H9 (cell line): Measurements from ENCODE around the gene CHID1. TPM values are rescaled to one million over a fixed set of nuclear protein-coding genes. Genes with fewer than 3 reads are reported as not detected.

Experiments
- DNase-seq: peaks from one replicate; pipeline ENCODE4 v3.0.0-alpha.2; 2017
- H2AFZ ChIP-seq: one replicate; pipeline ENCODE4 v1.6.1; 2013; ENCODE audit warnings: mild to moderate bottlenecking, low read length, control low read depth, moderate library complexity
- H2AK5ac ChIP-seq: 2 replicates; pipeline ENCODE4 v1.6.1; 2013; ENCODE audit warnings: low read length, control low read depth, mixed read lengths; ENCODE audit not compliant: insufficient read length
- H2BK120ac ChIP-seq: one replicate; pipeline ENCODE4 v1.6.1; 2013; ENCODE audit warnings: low read depth, mild to moderate bottlenecking, low read length, control low read depth, inconsistent platforms; ENCODE audit not compliant: poor library complexity, severe bottlenecking
- H2BK12ac ChIP-seq: 2 replicates; pipeline ENCODE4 v1.6.1; 2013; ENCODE audit warnings: low read length, control low read depth, mixed read lengths, low read depth; ENCODE audit not compliant: insufficient read length
- H2BK15ac ChIP-seq: 2 replicates; pipeline ENCODE4 v1.6.1; 2013; ENCODE audit warnings: low read depth, low read length, control low read depth
- H2BK20ac ChIP-seq: one replicate; pipeline ENCODE4 v1.6.1; 2013; ENCODE audit warnings: low read depth, mild to moderate bottlenecking, low read length, control low read depth, inconsistent platforms; ENCODE audit not compliant: poor library complexity, severe bottlenecking
- H2BK5ac ChIP-seq: 2 replicates; pipeline ENCODE4 v1.6.1; 2013; ENCODE audit warnings: low read length, control low read depth, mixed read lengths; ENCODE audit not compliant: insufficient read length
- H3K14ac ChIP-seq: 2 replicates; pipeline ENCODE4 v1.6.1; 2013; ENCODE audit warnings: low read length, control low read depth; ENCODE audit not compliant: insufficient read depth
- H3K18ac ChIP-seq: 2 replicates; pipeline ENCODE4 v1.6.1; 2013; ENCODE audit warnings: low read depth, mild to moderate bottlenecking, mixed read lengths, low read length, control low read depth; ENCODE audit not compliant: insufficient read length
- H3K23ac ChIP-seq: 2 replicates; pipeline ENCODE4 v1.6.1; 2013; ENCODE audit warnings: low read length, control low read depth, mixed read lengths, low read depth; ENCODE audit not compliant: insufficient read length
- H3K23me2 ChIP-seq: 2 replicates; pipeline ENCODE4 v1.6.1; 2013; ENCODE audit warnings: low read depth, mild to moderate bottlenecking, mixed read lengths, low read length, control low read depth; ENCODE audit not compliant: insufficient read length, poor library complexity, severe bottlenecking
- H3K27ac ChIP-seq: 2 replicates; pipeline ENCODE4 v1.5.1; 2013; ENCODE audit warnings: low read length, control low read depth, mixed read lengths, low read depth; ENCODE audit not compliant: insufficient read length
- H3K27me3 ChIP-seq: 2 replicates; pipeline ENCODE4 v1.6.1; 2013; ENCODE audit warnings: low read length, control low read depth, inconsistent platforms; ENCODE audit not compliant: insufficient read depth
- H3K4ac ChIP-seq: 2 replicates; pipeline ENCODE4 v1.6.1; 2013; ENCODE audit warnings: low read depth, mild to moderate bottlenecking, control low read depth, inconsistent platforms, low read length, moderate library complexity
- H3K4me1 ChIP-seq: 2 replicates; pipeline ENCODE4 v1.6.1; 2013; ENCODE audit warnings: low read length, control low read depth, inconsistent platforms; ENCODE audit not compliant: insufficient read depth
- H3K4me2 ChIP-seq: 2 replicates; pipeline ENCODE4 v1.6.1; 2013; ENCODE audit warnings: low read length, control low read depth, mixed read lengths; ENCODE audit not compliant: insufficient read length, insufficient read depth
- H3K56ac ChIP-seq: 2 replicates; pipeline ENCODE4 v1.6.1; 2013; ENCODE audit warnings: low read depth, mild to moderate bottlenecking, mixed read lengths, low read length, control low read depth; ENCODE audit not compliant: insufficient read length
- H3K79me1 ChIP-seq: 2 replicates; pipeline ENCODE4 v1.6.1; 2013; ENCODE audit warnings: low read depth, mild to moderate bottlenecking, moderate library complexity, low read length, control low read depth, inconsistent platforms; ENCODE audit not compliant: insufficient read depth, poor library complexity, severe bottlenecking
- H3K79me2 ChIP-seq: 2 replicates; pipeline ENCODE4 v1.6.1; 2013; ENCODE audit warnings: low read length, control low read depth, inconsistent platforms; ENCODE audit not compliant: insufficient read depth
- H3K9ac ChIP-seq: 2 replicates; pipeline ENCODE4 v1.6.1; 2013; ENCODE audit warnings: low read length, control low read depth, mixed read lengths; ENCODE audit not compliant: insufficient read length; ENCODE audit errors: extremely low read depth
- H3K9me3 ChIP-seq: one replicate; pipeline ENCODE4 v1.6.1; 2013; ENCODE audit warnings: low read depth, low read length, inconsistent platforms; ENCODE audit not compliant: control insufficient read depth
- H3T11ph ChIP-seq: one replicate; pipeline ENCODE4 v1.6.1; 2013; ENCODE audit warnings: mild to moderate bottlenecking, low read length, control low read depth, inconsistent platforms
- H4K20me1 ChIP-seq: one replicate; pipeline ENCODE4 v1.6.1; 2013; ENCODE audit not compliant: control insufficient read depth, insufficient read length, insufficient read depth
- H4K5ac ChIP-seq: 2 replicates; pipeline ENCODE4 v1.6.1; 2013; ENCODE audit warnings: low read depth, mild to moderate bottlenecking, mixed read lengths, low read length, control low read depth; ENCODE audit not compliant: insufficient read length
- H4K8ac ChIP-seq: replicated peaks from 2 replicates; pipeline ENCODE4 v1.6.1; 2013; ENCODE audit warnings: low read length, control low read depth, mixed read lengths, low read depth; ENCODE audit not compliant: insufficient read length
- H4K91ac ChIP-seq: 2 replicates; pipeline ENCODE4 v1.6.1; 2013; ENCODE audit warnings: low read depth, mild to moderate bottlenecking, moderate library complexity, mixed read lengths, low read length, control low read depth; ENCODE audit not compliant: insufficient read length
- H3K27ac Mint-ChIP-seq, 3 experiments: 2 replicates in 2 of 3; 3 replicates in 1 of 3; pipeline ENCODE4 v1.8.0; 2020 to 2021; ENCODE audit warnings: mixed read lengths in 3 of 3, mild to moderate bottlenecking in 1 of 3, moderate library complexity in 1 of 3
- H3K27me3 Mint-ChIP-seq: 2 replicates; pipeline ENCODE4 v1.8.0; 2021; ENCODE audit warnings: low read depth, mild to moderate bottlenecking, moderate library complexity, mixed read lengths
- H3K36me3 Mint-ChIP-seq, 3 experiments: 2 replicates in 2 of 3; 3 replicates in 1 of 3; pipeline ENCODE4 v1.8.0; 2020 to 2021; ENCODE audit warnings: low read depth in 3 of 3, mixed read lengths in 3 of 3; ENCODE audit not compliant: insufficient read depth in 1 of 3
- H3K4me1 Mint-ChIP-seq, 2 experiments: 2 replicates each; pipeline ENCODE4 v1.8.0; 2020; ENCODE audit warnings: mixed read lengths in 2 of 2
- H3K4me3 Mint-ChIP-seq, 2 experiments: 2 replicates in 1 of 2; 3 replicates in 1 of 2; pipeline ENCODE4 v1.8.0; 2020 to 2021; ENCODE audit warnings: mild to moderate bottlenecking in 2 of 2, mixed read lengths in 2 of 2, moderate library complexity in 1 of 2
- H3K9me3 Mint-ChIP-seq, 2 experiments: 2 replicates in 1 of 2; 3 replicates in 1 of 2; pipeline ENCODE4 v1.8.0; 2020; ENCODE audit warnings: mild to moderate bottlenecking in 2 of 2, mixed read lengths in 2 of 2, moderate library complexity in 1 of 2
- CTCF ChIP-seq: fragments of 200-600 bp; sonication (generic); conservative IDR thresholded peaks from 3 replicates; pipeline ENCODE4 v1.8.0; 2021; ENCODE audit warnings: antibody characterized with exemption, mild to moderate bottlenecking
- WGBS: extraction: QIAGEN DNeasy Blood & Tissue Kit; methylation state at CpG from one replicate; pipeline ENCODE4 v1.1.7; 2013; ENCODE audit warnings: missing lambda C conversion rate, low lambda C conversion rate, mixed read lengths; ENCODE audit not compliant: insufficient read length; ENCODE audit errors: extremely low coverage; 5-methylcytosine and 5-hydroxymethylcytosine counted together
- total RNA-seq: library from RNA; stranded (reverse); gene quantifications from 2 replicates; pipeline ENCODE4 v1.2.1, GENCODE V29; 2021

The CHID1 gene
- total RNA-seq, 1 experiment from 2014 or later: 89.4 TPM

- DNase-seq: no peak
- Histone ChIP-seq H2BK5ac (no peak overlapping the region), H4K20me1 (peaks cover 6% of the 10 kb centered on the region), H2BK20ac (no peak overlapping the region), H3K23me2 (peaks cover 12% of the 10 kb centered on the region), H4K91ac (no peak overlapping the region), H2BK15ac (no peak overlapping the region), H2BK120ac (no peak overlapping the region), H3K4me2 (peak overlapping the region; percentile 75), H3K79me2 (no peaks in the 10 kb centered on the region; the same call in 1 of the 2 replicates), H3K23ac (no peak overlapping the region), H3K56ac (no peak overlapping the region), H3K27ac (no peak overlapping the region), H3K4ac (no peak overlapping the region), H3K9ac (no peak overlapping the region), H3K18ac (no peak overlapping the region), H3K4me1 (peaks cover 2% of the 10 kb centered on the region; the same call in 1 of the 2 replicates), H4K8ac (no peak overlapping the region), H4K5ac (no peak overlapping the region), H3K79me1 (peaks cover 2% of the 10 kb centered on the region), H2BK12ac (no peak overlapping the region), H2AFZ (no peak overlapping the region), H3K9me3 (no peaks in the 10 kb centered on the region), H3T11ph (no peak overlapping the region), H3K27me3 (no peaks in the 10 kb centered on the region), H3K14ac (no peak overlapping the region), H2AK5ac (no peak overlapping the region)
- TF ChIP-seq CTCF: peak; percentile 32; the same call in 1 of the 3 replicates
- WGBS: no CpG with 5 or more reads among the region's 53 CpGs
- H3K4me1 Mint-ChIP-seq: peaks cover 17 to 38% of the 10 kb centered on the region in 2 experiments
- H3K27me3 Mint-ChIP-seq: peaks cover 2% of the 10 kb centered on the region; the same call in 1 of the 2 replicates
- H3K36me3 Mint-ChIP-seq: peaks cover 2 to 30% (median 28%) of the 10 kb centered on the region in 3 experiments; a peak in 6 of 7 replicates
- H3K27ac Mint-ChIP-seq: peak overlapping the region; percentile 57 to 95 (median 70); a peak in 3 of 7 replicates
- H3K9me3 Mint-ChIP-seq: no peaks in the 10 kb centered on the region
- H3K4me3 Mint-ChIP-seq: peak overlapping the region; percentile 84 to 87
Measured at GRCh38 chr11:843086-843734, 67.4 kb downstream of the CHID1 start.
